SU-DHL-6 (cell line): ENCODE results near the gene COLQ.

ENCODE experiments used
- CTCF ChIP-seq: fragments of 200-600 bp; sonication (generic); IDR thresholded peaks from one replicate; pipeline ENCODE4 v1.5.1; 2017; ENCODE audit warnings: antibody characterized with exemption, mild to moderate bottlenecking, low read length, moderate library complexity; ENCODE audit not compliant: insufficient read depth, poor library complexity, severe bottlenecking
- EZH2phosphoT487 ChIP-seq: fragments of 200-600 bp; sonication (generic), shearing (Covaris generic); conservative IDR thresholded peaks from 2 replicates; pipeline ENCODE4 v1.6.1; 2018; ENCODE audit warnings: mild to moderate bottlenecking, antibody characterized with exemption, low read length, moderate library complexity, mixed read lengths

GRCh38 chr3:15479400-15480224 lies 41.9 kb downstream of the COLQ start:
- TF ChIP-seq CTCF (no peak), EZH2phosphoT487 (no peak)
